GM12891 (cell line): Measurements from ENCODE around the gene COL26A1.

ENCODE experiments used
- POLR2A ChIP-seq: IDR thresholded peaks from 2 replicates; pipeline ENCODE4 v1.6.1; 2011; ENCODE audit warnings: low read depth, low read length, control low read depth
- POLR2AphosphoS5 ChIP-seq: IDR thresholded peaks from 2 replicates; pipeline ENCODE4 v1.6.1; 2011; ENCODE audit warnings: low read depth, low read length, control low read depth

DNA sequence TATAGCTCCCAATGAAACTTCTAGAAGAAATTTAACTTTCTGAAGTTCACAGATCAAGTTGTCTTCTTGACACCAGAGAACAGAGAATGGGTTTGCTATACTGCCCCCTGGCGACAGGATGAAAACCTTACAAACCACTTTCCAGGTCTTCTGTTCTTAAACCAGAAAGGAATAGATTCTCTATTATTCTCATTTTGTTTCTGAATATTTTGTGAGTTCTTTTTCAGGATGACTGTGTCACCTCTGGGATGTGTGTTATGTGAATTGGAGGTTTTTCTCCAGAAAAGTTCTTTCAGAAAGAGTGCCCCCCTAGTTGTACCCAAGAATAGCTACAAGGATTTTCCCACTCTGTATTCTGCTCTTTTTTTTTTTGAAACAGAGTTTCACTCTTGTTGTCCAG is 47.3 kb upstream of the COL26A1 start:
- TF ChIP-seq POLR2AphosphoS5, result no peak
- TF ChIP-seq POLR2A, result no peak
